Sigmoid colon (tissue), 7 donors: ENCODE measurements around the gene NOS1AP. TPM values are rescaled to one million over a fixed set of nuclear protein-coding genes. Genes with fewer than 3 reads are reported as not detected.

ENCODE experiments used
- DNase-seq: peaks from one replicate; pipeline ENCODE4 v3.0.0-alpha.2; 2019
- H3K27ac ChIP-seq, 4 donors: fragments of 200-600 bp; sonication (generic); one replicate each; pipeline ENCODE4 v1.5.1; 2016 to 2019; ENCODE audit warnings: mild to moderate bottlenecking in 1 of 4
- H3K27me3 ChIP-seq, 3 donors: fragments of 200-600 bp; sonication (generic); one replicate each; pipeline ENCODE4 v1.5.1; 2019; ENCODE audit warnings: mild to moderate bottlenecking in 1 of 3
- H3K36me3 ChIP-seq, 4 donors: fragments of 200-600 bp; sonication (generic); one replicate each; pipeline ENCODE4 v1.5.1; 2016 to 2019
- H3K4me1 ChIP-seq, 4 donors: fragments of 200-600 bp; sonication (generic); one replicate each; pipeline ENCODE4 v1.5.1; 2017 to 2019
- H3K4me3 ChIP-seq, 4 donors: fragments of 200-600 bp; sonication (generic); one replicate each; pipeline ENCODE4 v1.5.1; 2017 to 2019; ENCODE audit warnings: mild to moderate bottlenecking in 2 of 4, moderate library complexity in 1 of 4
- H3K9me3 ChIP-seq, 4 donors: fragments of 200-600 bp in 3 of 4; sonication (generic) in 3 of 4; one replicate each; pipeline versions ENCODE4 v1.5.1 to v1.6.1; 2013 to 2019
- EP300 ChIP-seq, 4 donors: sonication (generic); formaldehyde crosslinking; IDR thresholded peaks; one replicate each; pipeline ENCODE4 v1.6.1; 2017; ENCODE audit warnings: antibody characterized with exemption in 4 of 4
- POLR2A ChIP-seq, 2 donors: fragments of 450-650 bp; IDR thresholded peaks; one replicate each; pipeline ENCODE4 v1.6.1; 2016; ENCODE audit warnings: antibody characterized with exemption in 2 of 2, mild to moderate bottlenecking in 2 of 2, moderate library complexity in 2 of 2
- POLR2AphosphoS5 ChIP-seq, 4 donors: sonication (generic); formaldehyde crosslinking; IDR thresholded peaks; one replicate each; pipeline ENCODE4 v1.6.1; 2017; ENCODE audit warnings: antibody characterized with exemption in 4 of 4
- WGBS, 2 donors: extraction: QIAGEN DNeasy Blood & Tissue Kit; methylation state at CpG; one replicate each; pipeline ENCODE4 v1.1.7; 2013; 5-methylcytosine and 5-hydroxymethylcytosine counted together
- intact Hi-C: fragments of 100-400 bp; cut with DNase I; formaldehyde crosslinking; loops from one replicate; pipeline ENCODE4 v1.15.1; 2023
- polyA plus RNA-seq, 3 donors: library from polyadenylated mRNA; stranded (reverse); fragments of 200-250 nt; gene quantifications; one replicate each; pipeline ENCODE4 v1.2.3, GENCODE V29; 2013
- total RNA-seq, 4 donors: library from RNA; depleted of rRNA; stranded (reverse); fragments of >200 nt; gene quantifications; one replicate each; pipeline ENCODE4 v1.1.0, GENCODE V29; 2016
- TF ChIP-seq, protein P1 (sequence below), 4 experiments: fragments of 450-650 bp in 3 of 4; fragments of 200-600 bp in 1 of 4; IDR thresholded peaks; one replicate each; pipeline ENCODE4 v1.5.1; 2016 to 2019; ENCODE audit warnings: antibody characterized with exemption in 4 of 4, mild to moderate bottlenecking in 3 of 4, moderate library complexity in 2 of 4
- donor health status: healthy with polysubstance abuse.
- donor health status: Bipolar disorder and iron deficiency.
- donor health status: healthy.

Gene NOS1AP
- total and polyA plus RNA-seq, 7 donors, result 1.2 to 11.9 (median 4.6) TPM

- DNase-seq, result no peak
- no peak overlapping the region for H3K4me3 ChIP-seq
- no peaks in the 10 kb centered on the region for H3K9me3 ChIP-seq
- WGBS, 2 donors, result 14 to 25% methylated on average over 11 of the region's 11 CpGs
- peaks cover 0 to 3% (median 0%) of the 10 kb centered on the region in 4 donors for H3K4me1 ChIP-seq
- H3K27me3 ChIP-seq, result no peaks in the 10 kb centered on the region
- no peaks in the 10 kb centered on the region for H3K36me3 ChIP-seq
- H3K27ac ChIP-seq, result no peak overlapping the region
- TF ChIP-seq, protein P1, sequence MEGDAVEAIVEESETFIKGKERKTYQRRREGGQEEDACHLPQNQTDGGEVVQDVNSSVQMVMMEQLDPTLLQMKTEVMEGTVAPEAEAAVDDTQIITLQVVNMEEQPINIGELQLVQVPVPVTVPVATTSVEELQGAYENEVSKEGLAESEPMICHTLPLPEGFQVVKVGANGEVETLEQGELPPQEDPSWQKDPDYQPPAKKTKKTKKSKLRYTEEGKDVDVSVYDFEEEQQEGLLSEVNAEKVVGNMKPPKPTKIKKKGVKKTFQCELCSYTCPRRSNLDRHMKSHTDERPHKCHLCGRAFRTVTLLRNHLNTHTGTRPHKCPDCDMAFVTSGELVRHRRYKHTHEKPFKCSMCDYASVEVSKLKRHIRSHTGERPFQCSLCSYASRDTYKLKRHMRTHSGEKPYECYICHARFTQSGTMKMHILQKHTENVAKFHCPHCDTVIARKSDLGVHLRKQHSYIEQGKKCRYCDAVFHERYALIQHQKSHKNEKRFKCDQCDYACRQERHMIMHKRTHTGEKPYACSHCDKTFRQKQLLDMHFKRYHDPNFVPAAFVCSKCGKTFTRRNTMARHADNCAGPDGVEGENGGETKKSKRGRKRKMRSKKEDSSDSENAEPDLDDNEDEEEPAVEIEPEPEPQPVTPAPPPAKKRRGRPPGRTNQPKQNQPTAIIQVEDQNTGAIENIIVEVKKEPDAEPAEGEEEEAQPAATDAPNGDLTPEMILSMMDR (IDR thresholded peaks at IDR 0.05), result no peak
- no peak for TF ChIP-seq POLR2A (IDR thresholded peaks at IDR 0.05)
- no peak for TF ChIP-seq EP300 (IDR thresholded peaks at IDR 0.05)
- TF ChIP-seq POLR2AphosphoS5 (IDR thresholded peaks at IDR 0.05), result no peak
- intact Hi-C loops, result no loop called here
Measured at GRCh38 chr1:162389021-162389818, 319.7 kb downstream of the NOS1AP start.

- no peak overlapping the region for H3K27ac ChIP-seq
- no peak for TF ChIP-seq POLR2A (IDR thresholded peaks at IDR 0.05)
- no peak for TF ChIP-seq POLR2AphosphoS5 (IDR thresholded peaks at IDR 0.05)
- TF ChIP-seq EP300 (IDR thresholded peaks at IDR 0.05), result no peak
- TF ChIP-seq, protein P1 (IDR thresholded peaks at IDR 0.05), result no peak
- H3K4me3 ChIP-seq, result no peak overlapping the region
- no peaks in the 10 kb centered on the region for H3K9me3 ChIP-seq
- H3K4me1 ChIP-seq, result peaks cover 0 to 3% (median 0%) of the 10 kb centered on the region in 4 donors
- H3K27me3 ChIP-seq, result peaks cover 0 to 6% (median 0%) of the 10 kb centered on the region in 3 donors
- intact Hi-C loops, result loop anchor here (2.0 kb wide), 1 partner anchor 333 kb away; no protein-coding TSS in a partner anchor
- no peaks in the 10 kb centered on the region for H3K36me3 ChIP-seq
- DNase-seq, result no peak
- WGBS, 2 donors, result 86 to 88% methylated on average over 9 of the region's 9 CpGs
Measured at GRCh38 chr1:162389971-162390370, 320.5 kb downstream of the NOS1AP start.

GRCh38 chr1:162390396-162391185 is 321.1 kb downstream of the NOS1AP start:
- TF ChIP-seq POLR2A (IDR thresholded peaks at IDR 0.05) (no peak), POLR2AphosphoS5 (IDR thresholded peaks at IDR 0.05) (no peak), EP300 (IDR thresholded peaks at IDR 0.05) (no peak)
- TF ChIP-seq, protein P1 (IDR thresholded peaks at IDR 0.05), result no peak
- Histone ChIP-seq H3K27me3 (peaks cover 0 to 6% (median 0%) of the 10 kb centered on the region in 3 donors), H3K4me3 (no peak overlapping the region), H3K27ac (no peak overlapping the region), H3K9me3 (no peaks in the 10 kb centered on the region), H3K4me1 (peaks cover 0 to 3% (median 0%) of the 10 kb centered on the region in 4 donors), H3K36me3 (no peaks in the 10 kb centered on the region)
- no peak for DNase-seq
- WGBS, 2 donors, result 81% methylated on average over 15 of the region's 15 CpGs
- intact Hi-C loops, result loop anchor here (2.0 kb wide), 1 partner anchor 334 kb away; no protein-coding TSS in a partner anchor

DNA sequence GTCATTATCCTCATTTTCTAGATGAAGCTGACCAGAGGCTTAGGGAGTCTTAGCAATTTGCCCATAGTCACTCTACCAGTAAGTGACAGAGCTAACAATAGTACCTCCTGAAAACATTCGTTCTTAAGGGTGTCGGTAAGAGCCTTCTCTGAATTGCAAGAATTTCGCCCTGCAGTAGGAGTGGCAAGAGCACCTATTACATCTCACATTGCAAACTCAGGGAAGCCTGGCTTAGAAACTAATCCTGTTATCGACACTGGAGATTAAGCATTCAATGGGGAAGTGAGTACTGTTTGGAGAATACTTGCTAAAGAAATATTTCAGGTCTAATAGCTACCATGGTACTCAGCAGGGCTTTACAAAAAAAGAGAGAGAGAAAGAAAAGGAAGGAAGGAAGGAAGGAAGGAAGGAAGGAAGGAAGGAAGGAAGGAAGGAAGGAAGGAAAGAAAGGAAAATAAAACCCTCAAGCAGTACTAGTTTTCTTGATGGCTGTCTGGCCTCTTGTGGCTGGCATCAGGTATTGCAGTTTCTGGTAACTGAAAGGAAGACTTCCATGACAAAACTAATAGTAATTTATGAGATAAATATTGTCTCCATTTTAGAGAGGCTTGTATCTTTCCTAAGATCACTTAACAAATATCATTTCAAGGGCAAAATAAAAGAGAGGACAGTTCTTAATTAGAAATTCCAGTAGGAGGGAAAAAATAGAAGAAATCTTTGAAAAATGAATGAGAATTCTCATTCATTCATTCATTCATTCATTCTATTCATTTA is 322.5 kb downstream of the NOS1AP start:
- intact Hi-C loops, result loop anchor here (2.0 kb wide), 1 partner anchor 335 kb away; no protein-coding TSS in a partner anchor
- 54 to 65% methylated on average over 4 of the region's 4 CpGs for WGBS, 2 donors
- no peak for DNase-seq
- no peak overlapping the region for H3K27ac ChIP-seq
- no peak for TF ChIP-seq POLR2AphosphoS5 (IDR thresholded peaks at IDR 0.05)
- TF ChIP-seq, protein P1 (IDR thresholded peaks at IDR 0.05), result peak; percentile 72 to 94 (median 87)
- no peaks in the 10 kb centered on the region for H3K36me3 ChIP-seq
- peaks cover 0 to 6% (median 0%) of the 10 kb centered on the region in 3 donors for H3K27me3 ChIP-seq
- H3K9me3 ChIP-seq, result no peaks in the 10 kb centered on the region
- peaks cover 0 to 3% (median 0%) of the 10 kb centered on the region in 4 donors for H3K4me1 ChIP-seq
- no peak overlapping the region for H3K4me3 ChIP-seq
